Chondrocyte (in vitro differentiated cells): ENCODE data around the gene GNL2. TPM values are rescaled to one million over a fixed set of nuclear protein-coding genes. Genes with fewer than 3 reads are reported as not detected.

Source experiments
- DNase-seq: peaks from one replicate; pipeline ENCODE4 v3.0.0; 2021; ENCODE audit warnings: mixed read lengths, low spot score
- H3K27ac Mint-ChIP-seq: one replicate; pipeline ENCODE4 v1.8.0; 2021; ENCODE audit warnings: mild to moderate bottlenecking, moderate library complexity, mixed read lengths; ENCODE audit not compliant: unreplicated experiment
- H3K27me3 Mint-ChIP-seq: 2 replicates; pipeline ENCODE4 v1.8.0; 2021; ENCODE audit warnings: low read depth, mixed read lengths
- H3K36me3 Mint-ChIP-seq: 2 replicates; pipeline ENCODE4 v1.8.0; 2021; ENCODE audit warnings: low read depth, mixed read lengths
- H3K4me1 Mint-ChIP-seq: 2 replicates; pipeline ENCODE4 v1.8.0; 2021; ENCODE audit warnings: low read depth, mild to moderate bottlenecking, mixed read lengths
- H3K4me3 Mint-ChIP-seq: one replicate; pipeline ENCODE4 v1.8.0; 2021; ENCODE audit warnings: mild to moderate bottlenecking, moderate library complexity, mixed read lengths; ENCODE audit not compliant: unreplicated experiment
- H3K9me3 Mint-ChIP-seq: 2 replicates; pipeline ENCODE4 v1.8.0; 2021; ENCODE audit warnings: low read depth, mixed read lengths
- total RNA-seq: library from RNA; stranded (reverse); gene quantifications from 3 replicates; pipeline ENCODE4 v1.2.1, GENCODE V29; 2021
- TF ChIP-seq, protein P1 (sequence below): fragments of 200-600 bp; sonication (generic); IDR thresholded peaks from 2 replicates; pipeline ENCODE4 v1.5.0; 2021; ENCODE audit warnings: antibody characterized with exemption, mild to moderate bottlenecking, moderate library complexity

The GNL2 gene
- total RNA-seq, 1 donor from 2014 or later = 47.6 TPM

DNA sequence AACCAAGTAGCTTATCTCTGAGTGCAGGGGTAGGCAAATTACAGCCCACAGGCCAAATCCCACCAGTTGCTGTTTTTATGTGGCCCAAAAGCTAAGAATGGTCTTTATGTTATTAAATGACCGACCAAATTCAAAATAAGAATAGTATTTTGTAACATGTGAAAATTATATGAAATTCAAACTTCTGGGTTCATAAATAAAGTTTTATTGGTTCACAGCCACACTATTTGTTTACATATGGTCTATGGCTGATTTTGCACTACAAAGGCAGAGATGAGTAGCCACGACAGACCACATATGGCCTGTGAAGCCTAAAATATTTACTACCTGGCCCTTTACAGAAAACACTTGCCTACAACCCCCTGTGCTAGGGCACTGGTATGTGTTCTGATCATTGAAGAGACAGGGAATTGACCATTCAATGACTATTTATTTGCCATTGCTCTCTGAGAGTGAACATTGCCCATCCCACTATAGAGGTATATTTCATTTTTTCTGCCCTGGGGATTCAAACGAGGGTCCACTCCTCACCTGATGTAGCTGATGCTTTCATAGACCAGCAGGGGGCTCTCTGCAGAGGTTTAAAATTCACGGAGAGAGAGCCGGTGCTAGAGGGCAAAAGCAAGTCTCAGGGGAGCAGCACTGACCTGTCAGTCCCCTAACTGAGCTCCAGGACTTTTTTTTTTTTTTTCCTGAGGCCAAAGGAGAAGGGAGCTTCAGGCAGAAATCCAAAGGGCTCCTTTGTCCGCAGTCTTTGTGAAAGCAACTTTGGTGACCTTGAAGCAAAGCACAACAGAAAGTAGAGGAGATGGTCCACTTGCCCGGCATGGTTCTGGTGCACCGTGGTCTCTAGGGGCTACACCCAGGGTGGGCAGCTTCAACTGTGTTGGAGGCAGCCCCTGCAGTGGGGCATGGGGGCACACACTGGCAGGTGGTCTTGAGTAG is 7.3 kb upstream of the GNL2 start:
- Mint-ChIP-seq H3K4me1 (peaks cover 12% of the 10 kb centered on the region), H3K27me3 (peaks cover 14% of the 10 kb centered on the region), H3K36me3 (no peaks in the 10 kb centered on the region), H3K4me3 (no peak overlapping the region), H3K9me3 (no peaks in the 10 kb centered on the region), H3K27ac (no peak overlapping the region)
- no peak for DNase-seq
- TF ChIP-seq, protein P1, sequence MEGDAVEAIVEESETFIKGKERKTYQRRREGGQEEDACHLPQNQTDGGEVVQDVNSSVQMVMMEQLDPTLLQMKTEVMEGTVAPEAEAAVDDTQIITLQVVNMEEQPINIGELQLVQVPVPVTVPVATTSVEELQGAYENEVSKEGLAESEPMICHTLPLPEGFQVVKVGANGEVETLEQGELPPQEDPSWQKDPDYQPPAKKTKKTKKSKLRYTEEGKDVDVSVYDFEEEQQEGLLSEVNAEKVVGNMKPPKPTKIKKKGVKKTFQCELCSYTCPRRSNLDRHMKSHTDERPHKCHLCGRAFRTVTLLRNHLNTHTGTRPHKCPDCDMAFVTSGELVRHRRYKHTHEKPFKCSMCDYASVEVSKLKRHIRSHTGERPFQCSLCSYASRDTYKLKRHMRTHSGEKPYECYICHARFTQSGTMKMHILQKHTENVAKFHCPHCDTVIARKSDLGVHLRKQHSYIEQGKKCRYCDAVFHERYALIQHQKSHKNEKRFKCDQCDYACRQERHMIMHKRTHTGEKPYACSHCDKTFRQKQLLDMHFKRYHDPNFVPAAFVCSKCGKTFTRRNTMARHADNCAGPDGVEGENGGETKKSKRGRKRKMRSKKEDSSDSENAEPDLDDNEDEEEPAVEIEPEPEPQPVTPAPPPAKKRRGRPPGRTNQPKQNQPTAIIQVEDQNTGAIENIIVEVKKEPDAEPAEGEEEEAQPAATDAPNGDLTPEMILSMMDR = peak; percentile 83

DNA sequence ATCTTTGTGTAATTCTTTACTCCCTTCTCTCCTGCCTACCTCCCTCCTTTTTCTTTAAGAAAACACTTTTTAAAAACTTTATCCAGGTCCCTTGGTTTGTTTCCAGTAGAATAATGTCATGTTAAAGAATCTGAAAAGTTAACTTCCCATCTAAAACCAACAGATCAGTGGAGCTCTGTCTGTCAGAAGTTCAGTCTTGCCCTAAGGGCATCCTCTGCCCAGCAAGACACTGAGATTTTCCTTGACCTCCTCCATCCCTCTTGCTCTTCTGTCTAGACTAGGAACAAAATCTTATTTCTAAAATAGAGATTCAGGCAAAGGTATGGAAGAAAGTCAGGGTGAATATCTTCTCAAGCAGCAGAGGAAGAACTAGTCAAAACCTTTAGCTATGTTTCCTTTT is 5.7 kb upstream of the GNL2 start:
- no peak for DNase-seq
- Mint-ChIP-seq H3K9me3 (no peaks in the 10 kb centered on the region), H3K4me1 (peaks cover 16% of the 10 kb centered on the region), H3K27ac (no peak overlapping the region), H3K4me3 (no peak overlapping the region), H3K36me3 (no peaks in the 10 kb centered on the region), H3K27me3 (peaks cover 14% of the 10 kb centered on the region)
- TF ChIP-seq, protein P1 = no peak

GRCh38 chr1:37599940-37600339 is 4.2 kb upstream of the GNL2 start:
- TF ChIP-seq, protein P1 = no peak
- Mint-ChIP-seq H3K4me3 (no peak overlapping the region), H3K9me3 (no peaks in the 10 kb centered on the region), H3K4me1 (peaks cover 24% of the 10 kb centered on the region), H3K36me3 (no peaks in the 10 kb centered on the region), H3K27ac (no peak overlapping the region), H3K27me3 (peaks cover 9% of the 10 kb centered on the region)
- no peak for DNase-seq

- Mint-ChIP-seq H3K27me3 (no peaks in the 10 kb centered on the region), H3K4me1 (peaks cover 28% of the 10 kb centered on the region), H3K27ac (peak overlapping the region; percentile 98), H3K4me3 (peak overlapping the region; percentile 99), H3K36me3 (peaks cover 4% of the 10 kb centered on the region), H3K9me3 (no peaks in the 10 kb centered on the region)
- no peak for DNase-seq
- TF ChIP-seq, protein P1 = peak; percentile 41
Measured at GRCh38 chr1:37596182-37596667, 488 bp upstream of the GNL2 start.

- TF ChIP-seq, protein P1 = no peak
- Mint-ChIP-seq H3K27ac (peak overlapping the region; percentile 22), H3K9me3 (no peaks in the 10 kb centered on the region), H3K4me1 (peaks cover 25% of the 10 kb centered on the region), H3K36me3 (peaks cover 16% of the 10 kb centered on the region), H3K27me3 (no peaks in the 10 kb centered on the region), H3K4me3 (peak overlapping the region; percentile 28)
- no peak for DNase-seq
Measured at GRCh38 chr1:37593726-37594125, 2.0 kb downstream of the GNL2 start.
